GM23248 (cell line): ENCODE measurements around the gene ISCU.

ENCODE experiments used
- EZH2 ChIP-seq: fragments of 200-600 bp; sonication (generic); IDR thresholded peaks from 2 replicates; pipeline ENCODE4 v1.6.1; 2018; ENCODE audit warnings: antibody characterized with exemption, mild to moderate bottlenecking; ENCODE audit not compliant: insufficient read depth, poor library complexity, severe bottlenecking
- EZH2phosphoT487 ChIP-seq: fragments of 200-600 bp; sonication (generic); IDR thresholded peaks from 2 replicates; pipeline ENCODE4 v1.6.1; 2018; ENCODE audit warnings: antibody characterized with exemption, moderate library complexity, mild to moderate bottlenecking, low read depth; ENCODE audit not compliant: insufficient read depth

DNA sequence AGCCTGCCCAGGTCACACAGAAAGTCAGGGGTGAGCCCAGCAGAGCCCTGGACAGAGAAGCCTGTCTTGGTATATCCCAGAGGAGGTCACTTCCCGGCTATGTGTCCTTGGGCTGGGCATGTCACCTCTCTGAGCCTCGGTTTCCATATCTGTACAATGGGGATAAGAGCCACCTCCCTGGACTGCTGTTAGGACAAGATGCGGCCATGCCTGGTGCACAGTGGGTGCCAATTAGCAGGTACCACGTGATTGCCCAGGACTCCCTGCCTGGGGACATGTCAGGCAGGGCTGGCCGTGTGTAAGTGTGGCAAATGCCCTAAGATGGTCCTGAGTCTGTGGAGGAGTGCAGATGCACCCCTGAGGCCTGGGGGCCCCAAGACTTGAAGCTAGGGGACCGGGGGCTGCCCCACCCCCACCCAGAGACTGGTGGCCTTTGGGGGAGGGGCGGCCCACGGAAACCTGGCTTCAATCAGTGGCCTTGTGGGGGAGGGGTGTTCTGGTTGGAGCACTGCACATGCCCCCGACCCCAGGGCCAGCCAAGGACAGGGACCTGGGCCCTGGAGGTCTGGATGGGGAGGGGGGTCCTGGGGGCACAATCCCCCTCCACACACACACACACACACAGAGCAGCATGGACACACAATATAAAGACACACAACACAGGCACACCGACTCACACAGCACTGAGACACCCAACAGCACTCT is 34.6 kb downstream of the ISCU start:
- TF ChIP-seq EZH2phosphoT487 (no peak), EZH2 (no peak)
